DND-41 (cell line): Measurements from ENCODE around the gene HNRNPA0.

Experiments
- ATAC-seq: fragments of 200-7000 bp; cut with Tn5 transposase; 3 replicates; pipeline ENCODE4 v1.9.1; 2021; ENCODE audit warnings: low read depth; ENCODE audit not compliant: insufficient read depth
- DNase-seq: peaks from one replicate; pipeline ENCODE4 v3.0.0-alpha.2; 2020
- H2AFZ ChIP-seq: 2 replicates; pipeline ENCODE4 v1.6.0; 2012; ENCODE audit warnings: low read depth, low read length
- H3K27ac ChIP-seq: 2 replicates; pipeline ENCODE4 v1.5.1; 2012; ENCODE audit warnings: low read length, inconsistent platforms
- H3K27me3 ChIP-seq: fragments of 200-600 bp; sonication (generic); 2 replicates; pipeline ENCODE4 v1.6.0; 2012; ENCODE audit warnings: low read length, mild to moderate bottlenecking, inconsistent platforms; ENCODE audit not compliant: insufficient read depth, poor library complexity
- H3K36me3 ChIP-seq: 2 replicates; pipeline ENCODE4 v1.5.1; 2012; ENCODE audit warnings: low read length, inconsistent platforms; ENCODE audit not compliant: insufficient read depth
- H3K4me1 ChIP-seq: 2 replicates; pipeline ENCODE4 v1.5.1; 2012; ENCODE audit warnings: mild to moderate bottlenecking, low read length; ENCODE audit not compliant: insufficient read depth
- H3K4me2 ChIP-seq: 2 replicates; pipeline ENCODE4 v1.6.0; 2012; ENCODE audit warnings: mild to moderate bottlenecking, moderate library complexity, low read length, inconsistent platforms; ENCODE audit not compliant: insufficient read depth
- H3K4me3 ChIP-seq, 2 experiments: fragments of 200-600 bp in 1 of 2; shearing (Covaris generic) in 1 of 2; 2 replicates each; pipeline ENCODE4 v1.5.1; 2012 to 2016; ENCODE audit warnings: inconsistent platforms in 2 of 2, low read length in 2 of 2, mild to moderate bottlenecking in 2 of 2, low read depth in 1 of 2, moderate library complexity in 1 of 2
- H3K79me2 ChIP-seq: 2 replicates; pipeline ENCODE4 v1.6.0; 2012; ENCODE audit warnings: low read length, inconsistent platforms; ENCODE audit not compliant: insufficient read depth
- H3K9ac ChIP-seq: 2 replicates; pipeline ENCODE4 v1.6.0; 2012; ENCODE audit warnings: low read depth, mild to moderate bottlenecking, inconsistent platforms, low read length, moderate library complexity
- H3K9me3 ChIP-seq: 2 replicates; pipeline ENCODE4 v1.5.1; 2012; ENCODE audit warnings: low read length, moderate library complexity, mild to moderate bottlenecking, inconsistent platforms; ENCODE audit not compliant: insufficient read depth, severe bottlenecking
- H4K20me1 ChIP-seq: 2 replicates; pipeline ENCODE4 v1.6.0; 2012; ENCODE audit warnings: low read length; ENCODE audit not compliant: insufficient read depth
- EZH2 ChIP-seq: IDR thresholded peaks from 3 replicates; pipeline ENCODE4 v1.6.1; 2012; ENCODE audit warnings: borderline replicate concordance, low read depth, mild to moderate bottlenecking, moderate library complexity, low read length, inconsistent platforms; ENCODE audit not compliant: severe bottlenecking
- TF ChIP-seq, protein P1 (sequence below): IDR thresholded peaks from 2 replicates; pipeline ENCODE4 v1.5.1; 2012; ENCODE audit warnings: borderline replicate concordance, low read length, moderate library complexity, mild to moderate bottlenecking; ENCODE audit not compliant: poor library complexity, severe bottlenecking; ENCODE audit errors: extremely low read depth

HNRNPA0 gene

DNA sequence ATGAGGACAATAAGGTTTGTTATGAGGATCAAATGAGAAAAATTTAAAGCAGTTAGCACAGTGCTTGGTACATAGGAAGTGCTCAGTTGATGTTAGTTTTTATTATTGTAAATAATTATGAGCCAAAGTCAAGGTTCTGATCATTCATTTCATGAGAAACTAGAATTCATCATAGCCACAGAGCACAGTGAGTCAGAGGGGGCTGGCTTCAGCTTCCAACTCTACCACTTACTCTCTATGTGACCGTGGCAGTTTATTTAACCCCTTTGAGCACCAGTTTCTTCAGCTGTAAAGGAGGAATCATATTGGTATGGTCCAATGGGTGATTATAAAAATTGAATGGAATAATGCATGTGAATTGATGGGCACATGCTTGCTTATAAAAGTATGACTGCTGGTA lies 57.7 kb downstream of the HNRNPA0 start:
- H3K4me2 ChIP-seq = no peak overlapping the region
- H3K9me3 ChIP-seq = no peaks in the 10 kb centered on the region
- no peak for ATAC-seq
- no peaks in the 10 kb centered on the region for H4K20me1 ChIP-seq
- H3K9ac ChIP-seq = no peak overlapping the region
- no peak overlapping the region for H2AFZ ChIP-seq
- no peaks in the 10 kb centered on the region for H3K79me2 ChIP-seq
- H3K27me3 ChIP-seq = no peaks in the 10 kb centered on the region
- no peak overlapping the region for H3K4me3 ChIP-seq
- no peak for DNase-seq
- TF ChIP-seq, protein P1, sequence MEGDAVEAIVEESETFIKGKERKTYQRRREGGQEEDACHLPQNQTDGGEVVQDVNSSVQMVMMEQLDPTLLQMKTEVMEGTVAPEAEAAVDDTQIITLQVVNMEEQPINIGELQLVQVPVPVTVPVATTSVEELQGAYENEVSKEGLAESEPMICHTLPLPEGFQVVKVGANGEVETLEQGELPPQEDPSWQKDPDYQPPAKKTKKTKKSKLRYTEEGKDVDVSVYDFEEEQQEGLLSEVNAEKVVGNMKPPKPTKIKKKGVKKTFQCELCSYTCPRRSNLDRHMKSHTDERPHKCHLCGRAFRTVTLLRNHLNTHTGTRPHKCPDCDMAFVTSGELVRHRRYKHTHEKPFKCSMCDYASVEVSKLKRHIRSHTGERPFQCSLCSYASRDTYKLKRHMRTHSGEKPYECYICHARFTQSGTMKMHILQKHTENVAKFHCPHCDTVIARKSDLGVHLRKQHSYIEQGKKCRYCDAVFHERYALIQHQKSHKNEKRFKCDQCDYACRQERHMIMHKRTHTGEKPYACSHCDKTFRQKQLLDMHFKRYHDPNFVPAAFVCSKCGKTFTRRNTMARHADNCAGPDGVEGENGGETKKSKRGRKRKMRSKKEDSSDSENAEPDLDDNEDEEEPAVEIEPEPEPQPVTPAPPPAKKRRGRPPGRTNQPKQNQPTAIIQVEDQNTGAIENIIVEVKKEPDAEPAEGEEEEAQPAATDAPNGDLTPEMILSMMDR = no peak
- TF ChIP-seq EZH2 = no peak
- H3K36me3 ChIP-seq = peaks cover 6% of the 10 kb centered on the region; the same call in 1 of the 2 replicates
- peaks cover 11% of the 10 kb centered on the region for H3K4me1 ChIP-seq
- no peak overlapping the region for H3K27ac ChIP-seq

DNA sequence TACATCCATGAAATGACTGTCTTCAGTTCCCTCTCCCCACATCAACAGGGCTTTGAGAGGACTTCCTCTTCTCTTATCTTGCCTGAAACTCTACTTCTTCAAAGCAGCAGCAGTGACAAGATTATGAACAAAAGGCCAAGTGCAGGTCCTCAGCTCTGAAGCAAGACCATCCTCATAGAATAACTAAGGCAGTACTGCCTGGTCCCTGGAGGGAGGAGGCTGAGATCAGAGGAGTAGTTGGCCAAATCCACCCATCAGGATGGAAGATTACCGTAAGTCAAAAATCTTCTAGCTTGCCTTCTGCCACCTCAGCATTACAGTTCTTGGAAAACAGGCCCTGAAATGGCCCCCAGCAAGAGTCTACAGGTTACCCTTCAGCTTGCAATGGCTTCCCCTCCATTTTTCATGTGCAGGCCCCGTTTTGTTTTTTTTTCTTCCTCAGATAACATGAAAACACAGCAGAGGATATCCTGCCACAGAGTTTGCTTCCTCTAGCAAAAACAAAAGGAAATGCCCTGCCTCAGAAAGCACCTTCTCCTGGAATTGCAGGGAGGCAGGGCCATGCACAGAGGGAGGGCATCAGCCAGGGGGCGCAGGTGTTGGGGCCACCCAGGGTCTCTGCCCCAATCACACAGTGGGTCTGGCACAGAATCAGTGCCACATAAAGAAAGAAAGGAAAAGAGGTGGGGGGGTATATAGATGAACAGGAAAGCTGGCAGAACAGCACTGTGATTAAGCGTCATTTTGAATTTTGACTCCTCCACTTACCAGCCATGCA lies 58.3 kb downstream of the HNRNPA0 start:
- Histone ChIP-seq H3K27ac (peak overlapping the region; percentile 32; the same call in 1 of the 2 replicates), H3K9me3 (no peaks in the 10 kb centered on the region), H3K79me2 (no peaks in the 10 kb centered on the region), H2AFZ (0 out of 2 replicates have a peak overlapping the region, but pooled peaks have one; percentile 21), H3K27me3 (no peaks in the 10 kb centered on the region), H3K4me2 (no peak overlapping the region), H4K20me1 (no peaks in the 10 kb centered on the region), H3K36me3 (peaks cover 6% of the 10 kb centered on the region; the same call in 1 of the 2 replicates), H3K4me1 (peaks cover 11% of the 10 kb centered on the region), H3K4me3 (no peak overlapping the region), H3K9ac (no peak overlapping the region)
- DNase-seq (peak; percentile 24), ATAC-seq (peak; percentile 69)
- TF ChIP-seq, protein P1 = peak; percentile 28
- TF ChIP-seq EZH2 = no peak
